Neuron (in vitro differentiated cells): Measurements from ENCODE around the gene DBH.

Experiments used
- H2AFZ ChIP-seq: one replicate; pipeline ENCODE4 v1.6.1; 2013; ENCODE audit warnings: low read depth, mild to moderate bottlenecking, inconsistent platforms, low read length, moderate library complexity
- H3K27me3 ChIP-seq: one replicate; pipeline ENCODE4 v1.6.1; 2013; ENCODE audit warnings: low read length; ENCODE audit not compliant: insufficient read depth
- H3K36me3 ChIP-seq: one replicate; pipeline ENCODE4 v1.6.1; 2013; ENCODE audit warnings: low read length; ENCODE audit not compliant: insufficient read depth
- H3K4me1 ChIP-seq: one replicate; pipeline ENCODE4 v1.6.1; 2013; ENCODE audit warnings: low read length; ENCODE audit not compliant: insufficient read depth
- H3K4me3 ChIP-seq: 2 replicates; pipeline ENCODE4 v1.5.1; 2013; ENCODE audit warnings: mild to moderate bottlenecking, low read length, moderate library complexity
- H3K9me3 ChIP-seq: one replicate; pipeline ENCODE4 v1.6.1; 2013; ENCODE audit warnings: low read length

DBH gene

GRCh38 chr9:133684121-133684935 lies 48.2 kb downstream of the DBH start:
- Histone ChIP-seq H3K36me3 (no peaks in the 10 kb centered on the region), H3K9me3 (no peaks in the 10 kb centered on the region), H3K27me3 (no peaks in the 10 kb centered on the region), H3K4me3 (no peak overlapping the region), H2AFZ (no peak overlapping the region), H3K4me1 (no peaks in the 10 kb centered on the region)

GRCh38 chr9:133684936-133685361 lies 48.8 kb downstream of the DBH start:
- Histone ChIP-seq H3K9me3 (no peaks in the 10 kb centered on the region), H3K4me3 (no peak overlapping the region), H3K27me3 (no peaks in the 10 kb centered on the region), H3K4me1 (no peaks in the 10 kb centered on the region), H2AFZ (no peak overlapping the region), H3K36me3 (no peaks in the 10 kb centered on the region)

GRCh38 chr9:133685653-133686609 lies 49.8 kb downstream of the DBH start:
- H3K27me3 ChIP-seq: no peaks in the 10 kb centered on the region
- no peaks in the 10 kb centered on the region for H3K9me3 ChIP-seq
- H2AFZ ChIP-seq: no peak overlapping the region
- no peaks in the 10 kb centered on the region for H3K36me3 ChIP-seq
- no peak overlapping the region for H3K4me3 ChIP-seq
- H3K4me1 ChIP-seq: peaks cover 4% of the 10 kb centered on the region

GRCh38 chr9:133686642-133687575 lies 50.7 kb downstream of the DBH start:
- Histone ChIP-seq H3K9me3 (no peaks in the 10 kb centered on the region), H3K4me1 (peaks cover 14% of the 10 kb centered on the region), H2AFZ (no peak overlapping the region), H3K36me3 (no peaks in the 10 kb centered on the region), H3K27me3 (no peaks in the 10 kb centered on the region), H3K4me3 (no peak overlapping the region)

- no peak overlapping the region for H3K4me3 ChIP-seq
- no peaks in the 10 kb centered on the region for H3K36me3 ChIP-seq
- peaks cover 16% of the 10 kb centered on the region for H3K4me1 ChIP-seq
- no peak overlapping the region for H2AFZ ChIP-seq
- H3K9me3 ChIP-seq: no peaks in the 10 kb centered on the region
- H3K27me3 ChIP-seq: no peaks in the 10 kb centered on the region
Measured at GRCh38 chr9:133687856-133688761, 51.9 kb downstream of the DBH start.

- H3K4me1 ChIP-seq: peaks cover 16% of the 10 kb centered on the region
- H2AFZ ChIP-seq: no peak overlapping the region
- H3K27me3 ChIP-seq: no peaks in the 10 kb centered on the region
- no peaks in the 10 kb centered on the region for H3K9me3 ChIP-seq
- no peaks in the 10 kb centered on the region for H3K36me3 ChIP-seq
- no peak overlapping the region for H3K4me3 ChIP-seq
Measured at GRCh38 chr9:133689151-133689763, 53.1 kb downstream of the DBH start.

- Histone ChIP-seq H3K4me1 (peaks cover 16% of the 10 kb centered on the region), H3K4me3 (no peak overlapping the region), H3K27me3 (no peaks in the 10 kb centered on the region), H3K36me3 (no peaks in the 10 kb centered on the region), H3K9me3 (no peaks in the 10 kb centered on the region), H2AFZ (no peak overlapping the region)
Measured at GRCh38 chr9:133690081-133690561, 54.0 kb downstream of the DBH start.

- no peak overlapping the region for H3K4me3 ChIP-seq
- no peaks in the 10 kb centered on the region for H3K27me3 ChIP-seq
- no peaks in the 10 kb centered on the region for H3K36me3 ChIP-seq
- H3K4me1 ChIP-seq: peaks cover 16% of the 10 kb centered on the region
- H2AFZ ChIP-seq: no peak overlapping the region
- H3K9me3 ChIP-seq: no peaks in the 10 kb centered on the region
Measured at GRCh38 chr9:133691191-133691590, 55.0 kb downstream of the DBH start.

- Histone ChIP-seq H3K27me3 (no peaks in the 10 kb centered on the region), H3K9me3 (no peaks in the 10 kb centered on the region), H3K36me3 (no peaks in the 10 kb centered on the region), H2AFZ (no peak overlapping the region), H3K4me3 (no peak overlapping the region), H3K4me1 (peaks cover 16% of the 10 kb centered on the region)
Measured at GRCh38 chr9:133691626-133692363, 55.6 kb downstream of the DBH start.

GRCh38 chr9:133692364-133692985 lies 56.3 kb downstream of the DBH start:
- no peak overlapping the region for H3K4me3 ChIP-seq
- no peaks in the 10 kb centered on the region for H3K36me3 ChIP-seq
- no peaks in the 10 kb centered on the region for H3K9me3 ChIP-seq
- no peaks in the 10 kb centered on the region for H3K27me3 ChIP-seq
- no peak overlapping the region for H2AFZ ChIP-seq
- peaks cover 16% of the 10 kb centered on the region for H3K4me1 ChIP-seq

- Histone ChIP-seq H3K4me3 (no peak overlapping the region), H2AFZ (no peak overlapping the region), H3K4me1 (peaks cover 16% of the 10 kb centered on the region), H3K9me3 (no peaks in the 10 kb centered on the region), H3K36me3 (no peaks in the 10 kb centered on the region), H3K27me3 (no peaks in the 10 kb centered on the region)
Measured at GRCh38 chr9:133693116-133693515, 57.0 kb downstream of the DBH start.
